Measurements from ENCODE around the gene FMR1NB. TPM values are rescaled to one million over a fixed set of nuclear protein-coding genes. Genes with fewer than 3 reads are reported as not detected.

The FMR1NB gene
- total and polyA plus RNA-seq, 9 of the 15 experiments (the other 6 are each of a cell fraction or from before 2014, with no cell fraction given) = 2.3 to 13.2 (median 5.1) TPM

- H3K4me3 ChIP-seq = no peak overlapping the region
- BruUV-seq (replicated peaks) = no TSS peak
- H3K36me3 ChIP-seq (ENCODE audit: control insufficient read depth, insufficient read depth, low read length) = no peaks in the 10 kb centered on the region
- no peaks in the 10 kb centered on the region for H4K20me1 ChIP-seq (replicated peaks; ENCODE audit: control insufficient read depth, insufficient read depth, low read length)
- FAIRE-seq (no peak), ATAC-seq (no peak), DNase-seq (ENCODE audit: extremely low read depth in 1 of 4, low spot score in 3 of 4) (no peak)
- H3K4me2 ChIP-seq (ENCODE audit: insufficient read depth, low read length) = no peak overlapping the region
- H3K79me2 ChIP-seq (ENCODE audit: control insufficient read depth, insufficient read depth, low read length) = no peaks in the 10 kb centered on the region
- H3K9ac ChIP-seq (ENCODE audit: insufficient read depth in 1 of 2, low read depth in 2 of 2, low read length in 2 of 2) = no peak overlapping the region
- H3K27ac ChIP-seq (ENCODE audit: extremely low read depth, low read depth, low read length) = no peak overlapping the region
- H3K9me3 ChIP-seq (replicated peaks; ENCODE audit: control insufficient read depth, insufficient read depth, low read depth, low read length) = no peaks in the 10 kb centered on the region
- no peak overlapping the region for H2AFZ ChIP-seq (ENCODE audit: low read depth, low read length)
- in situ Hi-C loops (cut with MboI) = no loop called here
- H3K4me1 ChIP-seq (replicated peaks in 1 of 2; ENCODE audit: control insufficient read depth in 2 of 2, insufficient read depth in 2 of 2, low read length in 2 of 2) = no peaks in the 10 kb centered on the region
- H3K9me1 ChIP-seq (ENCODE audit: control insufficient read depth, insufficient read depth, low read length) = no peaks in the 10 kb centered on the region
- POLR2A ChIA-PET = no interaction called here
- no peaks in the 10 kb centered on the region for H3K27me3 ChIP-seq (ENCODE audit: control insufficient read depth in 2 of 2, insufficient read depth in 2 of 2, low read length in 2 of 2)
- WGBS (ENCODE audit: insufficient coverage, low coverage, missing lambda C conversion rate) = 0% methylated on average over 2 of the region's 2 CpGs
- intact Hi-C loops (cut with micrococcal nuclease) = no loop called here
- CTCF ChIA-PET (ENCODE audit: low intra/inter-chr PET ratio) = no interaction called here
- TF ChIP-seq OTX1 (CRISPR knock-in tag; IDR thresholded peaks at IDR 0.05) = no peak
- no peak for TF ChIP-seq KAT7 (CRISPR knock-in tag; IDR thresholded peaks at IDR 0.05; ENCODE audit: borderline replicate concordance)
- TF ChIP-seq, protein P1, sequence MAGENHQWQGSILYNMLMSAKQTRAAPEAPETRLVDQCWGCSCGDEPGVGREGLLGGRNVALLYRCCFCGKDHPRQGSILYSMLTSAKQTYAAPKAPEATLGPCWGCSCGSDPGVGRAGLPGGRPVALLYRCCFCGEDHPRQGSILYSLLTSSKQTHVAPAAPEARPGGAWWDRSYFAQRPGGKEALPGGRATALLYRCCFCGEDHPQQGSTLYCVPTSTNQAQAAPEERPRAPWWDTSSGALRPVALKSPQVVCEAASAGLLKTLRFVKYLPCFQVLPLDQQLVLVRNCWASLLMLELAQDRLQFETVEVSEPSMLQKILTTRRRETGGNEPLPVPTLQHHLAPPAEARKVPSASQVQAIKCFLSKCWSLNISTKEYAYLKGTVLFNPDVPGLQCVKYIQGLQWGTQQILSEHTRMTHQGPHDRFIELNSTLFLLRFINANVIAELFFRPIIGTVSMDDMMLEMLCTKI (IDR thresholded peaks at IDR 0.05; ENCODE audit: partially characterized antibody) = no peak
- TF ChIP-seq ZNF124 (CRISPR knock-in tag; IDR thresholded peaks at IDR 0.05) = no peak
- no peak for TF ChIP-seq NCOA2 (IDR thresholded peaks at IDR 0.05; ENCODE audit: partially characterized antibody in 2 of 2)
- TF ChIP-seq ZBTB11 (CRISPR knock-in tag; IDR thresholded peaks at IDR 0.05) = no peak
- TF ChIP-seq ZNF274 (IDR thresholded peaks at IDR 0.05; ENCODE audit: borderline replicate concordance, low read depth, low read length) = no peak
- TF ChIP-seq L3MBTL2 (IDR thresholded peaks at IDR 0.05) = no peak
- TF ChIP-seq SMAD4 (CRISPR knock-in tag; conservative IDR thresholded peaks at IDR 0.05) = no peak
- TF ChIP-seq GABPA (tag; conservative IDR thresholded peaks at IDR 0.05; ENCODE audit: low read depth) = no peak
- no peak for TF ChIP-seq ZNF696 (CRISPR knock-in tag; conservative IDR thresholded peaks at IDR 0.05)
- no peak for TF ChIP-seq CBFB (CRISPR knock-in tag; IDR thresholded peaks at IDR 0.05)
- no peak for TF ChIP-seq SAP30 (IDR thresholded peaks at IDR 0.05; ENCODE audit: borderline replicate concordance, insufficient read depth, low read depth, low read length, poor library complexity, severe bottlenecking)
- no peak for TF ChIP-seq RBBP5 (IDR thresholded peaks at IDR 0.05; ENCODE audit: borderline replicate concordance, insufficient read depth, low read length, poor library complexity, severe bottlenecking)
- TF ChIP-seq, protein P2, sequence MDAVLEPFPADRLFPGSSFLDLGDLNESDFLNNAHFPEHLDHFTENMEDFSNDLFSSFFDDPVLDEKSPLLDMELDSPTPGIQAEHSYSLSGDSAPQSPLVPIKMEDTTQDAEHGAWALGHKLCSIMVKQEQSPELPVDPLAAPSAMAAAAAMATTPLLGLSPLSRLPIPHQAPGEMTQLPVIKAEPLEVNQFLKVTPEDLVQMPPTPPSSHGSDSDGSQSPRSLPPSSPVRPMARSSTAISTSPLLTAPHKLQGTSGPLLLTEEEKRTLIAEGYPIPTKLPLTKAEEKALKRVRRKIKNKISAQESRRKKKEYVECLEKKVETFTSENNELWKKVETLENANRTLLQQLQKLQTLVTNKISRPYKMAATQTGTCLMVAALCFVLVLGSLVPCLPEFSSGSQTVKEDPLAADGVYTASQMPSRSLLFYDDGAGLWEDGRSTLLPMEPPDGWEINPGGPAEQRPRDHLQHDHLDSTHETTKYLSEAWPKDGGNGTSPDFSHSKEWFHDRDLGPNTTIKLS (IDR thresholded peaks at IDR 0.05; ENCODE audit: borderline replicate concordance, low read depth) = no peak
- TF ChIP-seq ZNF324 (CRISPR knock-in tag; IDR thresholded peaks at IDR 0.05) = no peak
Observed at GRCh38 chrX:148035380-148035779, 54.2 kb downstream of the FMR1NB start.
